ENCODE results near the gene KLHL41.

- no peak for TF ChIP-seq POLR2A (IDR thresholded peaks at IDR 0.05)
- no peak for TF ChIP-seq CTCF (IDR thresholded peaks at IDR 0.05)
- TF ChIP-seq EP300 (IDR thresholded peaks at IDR 0.05): no peak
- TF ChIP-seq POLR2AphosphoS5 (IDR thresholded peaks at IDR 0.05): no peak
Observed at GRCh38 chr2:169542433-169542832, 32.9 kb downstream of the KLHL41 start.

Data from upper lobe of left lung (tissue), 4 donors.